HepG2 (cell line): ENCODE measurements around the gene VPS9D1. TPM values are rescaled to one million over a fixed set of nuclear protein-coding genes. Genes with fewer than 3 reads are reported as not detected.

Experiments
- ATAC-seq: fragments of 200-7000 bp; cut with Tn5 transposase; 3 replicates; pipeline ENCODE4 v1.9.1; 2020; ENCODE audit warnings: mild to moderate bottlenecking, moderate library complexity
- BruUV-seq: library from RNA; stranded (reverse); fragments of 400-500 nt; replicated peaks from 2 replicates; lab custom pipeline; 2021; lab: Mats Ljungman, UMichigan
- CTCF ChIA-PET: fragments of 300-600 bp; formaldehyde crosslinking; extraction: SDS; loops from one replicate; lab custom pipeline; 2021; ENCODE audit warnings: low total read pairs, inconsistent platforms, low intra/inter-chr PET ratio; lab: Yijun Ruan, JAX
- POLR2A ChIA-PET: fragments of 350-600 bp; sonication (Branson Sonifier 250); formaldehyde crosslinking; loops from one replicate; lab custom pipeline; 2020; ENCODE audit warnings: antibody characterized with exemption, inconsistent platforms; lab: Yijun Ruan, JAX
- DNase-seq: peaks from one replicate; pipeline ENCODE4 v3.0.0-alpha.2; 2015; ENCODE audit warnings: low spot score
- FAIRE-seq: peaks from 3 replicates; lab custom pipeline; 2011; peaks lifted over from hg19 to GRCh38; lab: Jason Lieb, UNC
- H2AFZ ChIP-seq: one replicate; pipeline ENCODE4 v1.6.1; 2011; ENCODE audit warnings: low read length, inconsistent platforms
- H3K27ac ChIP-seq: fragments of 300-600 bp; 3 replicates; pipeline ENCODE4 v1.8.0; 2011; ENCODE audit warnings: mixed run types, mild to moderate bottlenecking, mixed read lengths, low read length, inconsistent platforms; ENCODE audit not compliant: insufficient read depth; ENCODE audit errors: extremely low read length
- H3K27me3 ChIP-seq, 2 experiments: fragments of 200-600 bp in 1 of 2; 2 replicates in 1 of 2; 3 replicates in 1 of 2; pipeline versions ENCODE4 v1.6.0 to v1.8.0; 2011; ENCODE audit warnings: low read length in 2 of 2, mild to moderate bottlenecking in 2 of 2, moderate library complexity in 2 of 2, inconsistent platforms in 1 of 2; ENCODE audit not compliant: insufficient read depth in 2 of 2, control insufficient read depth in 1 of 2
- H3K36me3 ChIP-seq, 2 experiments: fragments of 200-600 bp in 1 of 2; replicated peaks in 1 of 2; 2 replicates in 1 of 2; 3 replicates in 1 of 2; pipeline versions ENCODE4 v1.5.1 to v1.8.0; 2011; ENCODE audit warnings: low read length in 2 of 2, inconsistent platforms in 1 of 2; ENCODE audit not compliant: insufficient read depth in 2 of 2, control insufficient read depth in 1 of 2
- H3K4me1 ChIP-seq: 2 replicates; pipeline ENCODE4 v1.5.1; 2012; ENCODE audit warnings: low read length, inconsistent platforms; ENCODE audit not compliant: insufficient read depth
- H3K4me2 ChIP-seq: 2 replicates; pipeline ENCODE4 v1.6.0; 2011; ENCODE audit warnings: low read depth, low read length, inconsistent platforms
- H3K4me3 ChIP-seq, 3 experiments: fragments of 200-600 bp in 1 of 3; sonication (generic), shearing (Covaris generic) in 1 of 3; replicated peaks in 1 of 3; 2 replicates each; pipeline ENCODE4 v1.5.1; 2011 to 2016; ENCODE audit warnings: low read length in 3 of 3, inconsistent platforms in 2 of 3, low read depth in 2 of 3, mild to moderate bottlenecking in 2 of 3, control low read depth in 1 of 3, mixed read lengths in 1 of 3; ENCODE audit not compliant: insufficient read depth in 1 of 3
- H3K79me2 ChIP-seq: one replicate; pipeline ENCODE4 v1.6.1; 2011; ENCODE audit warnings: low read length, inconsistent platforms; ENCODE audit not compliant: insufficient read depth
- H3K9ac ChIP-seq: 2 replicates; pipeline ENCODE4 v1.6.0; 2011; ENCODE audit warnings: mild to moderate bottlenecking, low read depth, low read length, inconsistent platforms; ENCODE audit not compliant: insufficient read depth
- H3K9me3 ChIP-seq: 2 replicates; pipeline ENCODE4 v1.5.1; 2012; ENCODE audit warnings: mild to moderate bottlenecking, low read length
- H4K20me1 ChIP-seq: 2 replicates; pipeline ENCODE4 v1.6.0; 2011; ENCODE audit warnings: inconsistent platforms, mild to moderate bottlenecking, low read length, moderate library complexity; ENCODE audit not compliant: insufficient read depth
- BCLAF1 ChIP-seq: fragments of 450-650 bp; IDR thresholded peaks from 2 replicates; pipeline ENCODE4 v1.6.1; 2017; ENCODE audit warnings: mild to moderate bottlenecking
- MTA1 ChIP-seq: sonication (generic); formaldehyde crosslinking; IDR thresholded peaks from 2 replicates; pipeline ENCODE4 v1.4.0; 2020; ENCODE audit warnings: missing genetic modification reagents, mild to moderate bottlenecking, borderline replicate concordance
- RBFOX2 ChIP-seq: fragments of 200-400 bp; formaldehyde crosslinking; IDR thresholded peaks from 2 replicates; pipeline ENCODE4 v1.6.1; 2017; ENCODE audit warnings: low read depth, mild to moderate bottlenecking, low read length
- THAP11 ChIP-seq: IDR thresholded peaks from 2 replicates; pipeline ENCODE4 v1.6.1; 2016; ENCODE audit warnings: missing biosample characterization, missing genetic modification reagents
- ZBTB20 ChIP-seq: sonication (generic); formaldehyde crosslinking; IDR thresholded peaks from 2 replicates; pipeline ENCODE4 v1.8.1; 2023; ENCODE audit warnings: missing genetic modification reagents, low read depth, mild to moderate bottlenecking, borderline replicate concordance
- WGBS: methylation state at CpG from one replicate; pipeline ENCODE4 v1.1.6; 2017; ENCODE audit warnings: low lambda C conversion rate; 5-methylcytosine and 5-hydroxymethylcytosine counted together
- in situ Hi-C: cut with HindIII; loops from 2 replicates; pipeline ENCODE4 v1.10.0; 2017; ENCODE audit warnings: low pct_unique_long_range_greater_than_20kb; ENCODE audit not compliant: extremely low pct_ligation_motif_present
- intact Hi-C: fragments of 100-400 bp; cut with micrococcal nuclease; formaldehyde crosslinking; loops from one replicate; pipeline ENCODE4 v1.10.0; 2022; ENCODE audit not compliant: unreplicated experiment
- polyA plus RNA-seq, 8 experiments: library from polyadenylated mRNA; depleted of rRNA in 3 of 8; stranded (reverse) in 7 of 8; unstranded in 1 of 8; fragments of >200 nt; fragmentation: Illumina TruSeq in 4 of 8; extraction: Trizol in 4 of 8; gene quantifications; 2 replicates each; pipeline versions ENCODE4 v1.2.1 to v1.2.3, GENCODE V29; 2011 to 2016; ENCODE audit warnings: low read depth in 4 of 8, missing spikeins in 1 of 8, mixed read lengths in 1 of 8; ENCODE audit not compliant: insufficient read depth in 1 of 8
- total RNA-seq, 5 experiments: library from RNA; depleted of rRNA; stranded (reverse); fragments of >200 nt; fragmentation: Illumina TruSeq; extraction: Trizol; gene quantifications; 2 replicates each; pipeline ENCODE4 v1.2.3, GENCODE V29; 2016; ENCODE audit warnings: low read depth in 1 of 5

Gene VPS9D1
- total and polyA plus RNA-seq, 2 of the 13 experiments (the other 11 are each of a cell fraction or from before 2014, with no cell fraction given): 10.1 to 13.2 TPM

- no peak overlapping the region for H3K4me3 ChIP-seq
- H2AFZ ChIP-seq: no peak overlapping the region
- no peaks in the 10 kb centered on the region for H3K27me3 ChIP-seq
- no peaks in the 10 kb centered on the region for H4K20me1 ChIP-seq
- no peak overlapping the region for H3K4me2 ChIP-seq
- H3K79me2 ChIP-seq: peaks cover 2% of the 10 kb centered on the region
- no peak for ATAC-seq
- H3K9me3 ChIP-seq: no peaks in the 10 kb centered on the region
- ChIA-PET CTCF (interaction anchor here (0.6 kb wide), 1 partner anchor 38 kb away, joined by 3 read pairs; no protein-coding TSS in a partner anchor), POLR2A (no interaction called here)
- WGBS: over 99% methylated on average over 10 of the region's 19 CpGs
- no peak for DNase-seq
- BruUV-seq: no TSS peak
- intact Hi-C loops: no loop called here
- peaks cover 5 to 14% of the 10 kb centered on the region in 2 experiments; a peak in 2 of 5 replicates for H3K36me3 ChIP-seq
- no peak for TF ChIP-seq ZBTB20 (CRISPR knock-in tag)
- TF ChIP-seq THAP11 (CRISPR knock-in tag): no peak
- TF ChIP-seq BCLAF1: no peak
- TF ChIP-seq RBFOX2: peak; percentile 51
- TF ChIP-seq MTA1 (CRISPR knock-in tag): 0 out of 2 replicates have a peak, but pooled peaks have one; percentile 18
- TF ChIP-seq, all 625 proteins: peak for 2
- Histone ChIP-seq H3K4me1 (peaks cover 62% of the 10 kb centered on the region), H3K27ac (no peak overlapping the region), H3K9ac (no peak overlapping the region)
- in situ Hi-C loops: no loop called here
- FAIRE-seq: no peak
Observed at GRCh38 chr16:89697161-89697615, 23.5 kb downstream of the VPS9D1 start.
